CD4-positive, alpha-beta memory T cell (primary cell): ENCODE data around the gene CDX2. TPM values are rescaled to one million over a fixed set of nuclear protein-coding genes. Genes with fewer than 3 reads are reported as not detected.

Source experiments
- polyA plus RNA-seq, 2 donors: library from polyadenylated mRNA; unstranded; fragments of 300-500 nt; fragmentation: Illumina TruSeq; gene quantifications; one replicate each; pipeline ENCODE4 v1.2.3, GENCODE V29; 2021
- total RNA-seq, 2 experiments: library from RNA; stranded (reverse); gene quantifications; one replicate each; pipeline ENCODE4 v1.2.3, GENCODE V29; 2021

CDX2 gene
- total and polyA plus RNA-seq, 4 experiments from 2014 or later, result not detected

Other genes with a start within 250 kb of the CDX2 start
- not detected for gene GSX1, start 176.8 kb downstream of the CDX2 start, total RNA-seq
- gene GSX1, start 176.8 kb downstream of the CDX2 start, polyA plus RNA-seq, result not detected
- gene PDX1, start 49.3 kb downstream of the CDX2 start, total RNA-seq, result not detected
- not detected for gene PDX1, start 49.3 kb downstream of the CDX2 start, polyA plus RNA-seq
- gene URAD, start 19.4 kb upstream of the CDX2 start, total RNA-seq, result not detected
- not detected for gene URAD, start 19.4 kb upstream of the CDX2 start, polyA plus RNA-seq
- gene FLT3, start 131.3 kb upstream of the CDX2 start, total RNA-seq, result not detected
- gene FLT3, start 131.3 kb upstream of the CDX2 start, polyA plus RNA-seq, result not detected
- gene PAN3, start 169.2 kb upstream of the CDX2 start, total RNA-seq, result 10 to 100 TPM; 66.0 to 66.7 TPM
- 1 to 10 TPM; 2.8 to 6.7 TPM for gene PAN3, start 169.2 kb upstream of the CDX2 start, polyA plus RNA-seq